Suprapubic skin (tissue), 4 donors: Measurements from ENCODE around the gene ARID4A. TPM values are rescaled to one million over a fixed set of nuclear protein-coding genes. Genes with fewer than 3 reads are reported as not detected.
"Not testable (repeated sequence)": the region's sequence is repeated elsewhere in the genome, so short reads cannot be mapped to it uniquely, and the experiment has no call there.

Experiments used
- DNase-seq, 2 donors: peaks; one replicate each; pipeline ENCODE4 v3.0.0-alpha.2; 2019; ENCODE audit warnings: low spot score in 2 of 2
- H3K27ac ChIP-seq: fragments of 200-600 bp; sonication (generic); one replicate; pipeline ENCODE4 v1.5.1; 2019
- H3K27me3 ChIP-seq: fragments of 200-600 bp; sonication (generic); one replicate; pipeline ENCODE4 v1.5.1; 2019
- H3K36me3 ChIP-seq: fragments of 200-600 bp; sonication (generic); one replicate; pipeline ENCODE4 v1.5.1; 2019
- H3K4me1 ChIP-seq: fragments of 200-600 bp; sonication (generic); one replicate; pipeline ENCODE4 v1.5.1; 2019
- H3K4me3 ChIP-seq: fragments of 200-600 bp; sonication (generic); one replicate; pipeline ENCODE4 v1.5.1; 2019; ENCODE audit warnings: mild to moderate bottlenecking
- H3K9me3 ChIP-seq: fragments of 200-600 bp; sonication (generic); one replicate; pipeline ENCODE4 v1.5.1; 2019
- EP300 ChIP-seq: sonication (generic); formaldehyde crosslinking; IDR thresholded peaks from one replicate; pipeline ENCODE4 v1.6.1; 2017; ENCODE audit warnings: antibody characterized with exemption
- POLR2A ChIP-seq, 2 donors: fragments of 450-650 bp; IDR thresholded peaks; one replicate each; pipeline ENCODE4 v1.6.1; 2017; ENCODE audit warnings: antibody characterized with exemption in 2 of 2, mild to moderate bottlenecking in 2 of 2, moderate library complexity in 2 of 2
- POLR2AphosphoS5 ChIP-seq, 3 donors: sonication (generic); formaldehyde crosslinking; IDR thresholded peaks; one replicate each; pipeline ENCODE4 v1.6.1; 2017; ENCODE audit warnings: antibody characterized with exemption in 3 of 3
- WGBS: methylation state at CpG from one replicate; pipeline ENCODE4 v1.1.5; 2018; 5-methylcytosine and 5-hydroxymethylcytosine counted together
- total RNA-seq, 4 donors: library from RNA; depleted of rRNA; stranded (reverse); fragments of >200 nt; gene quantifications; one replicate each; pipeline ENCODE4 v1.1.0, GENCODE V29; 2016
- TF ChIP-seq, protein P1 (sequence below), 2 donors: fragments of 200-600 bp in 1 of 2; fragments of 450-650 bp in 1 of 2; sonication (generic) in 1 of 2; IDR thresholded peaks; one replicate each; pipeline ENCODE4 v1.5.1; 2016 to 2019; ENCODE audit warnings: antibody characterized with exemption in 2 of 2, mild to moderate bottlenecking in 1 of 2, moderate library complexity in 1 of 2

ARID4A gene
- total RNA-seq, 4 donors from 2014 or later: 11.0 to 42.2 (median 14.4) TPM

DNA sequence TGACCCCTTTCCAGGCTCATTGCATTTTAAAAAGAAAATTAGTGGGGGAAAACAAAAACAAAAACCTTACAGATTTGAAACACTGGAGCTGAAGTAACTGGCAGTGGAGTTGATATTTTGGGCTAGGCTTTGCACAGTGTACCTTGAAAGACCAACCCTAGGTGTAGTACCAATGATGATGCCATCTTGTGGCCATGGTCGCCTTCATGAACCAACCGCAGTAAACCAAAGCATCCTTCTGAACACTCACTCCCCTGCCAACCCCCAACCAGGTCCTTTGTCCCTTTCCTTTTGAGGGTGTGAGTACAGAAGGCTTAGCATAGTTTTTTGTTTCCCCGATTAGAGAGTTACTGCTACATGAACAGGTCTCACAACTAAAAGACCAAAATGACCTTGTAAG, 103.2 kb downstream of the ARID4A start:
- Histone ChIP-seq H3K27ac (no peak overlapping the region), H3K36me3 (no peaks in the 10 kb centered on the region), H3K4me1 (peaks cover 10% of the 10 kb centered on the region), H3K27me3 (no peaks in the 10 kb centered on the region), H3K9me3 (no peaks in the 10 kb centered on the region), H3K4me3 (no peak overlapping the region)
- WGBS: 87% methylated on average over 3 of the region's 3 CpGs
- no peak for TF ChIP-seq EP300
- TF ChIP-seq POLR2A (IDR thresholded peaks at IDR 0.05): no peak
- TF ChIP-seq, protein P1, sequence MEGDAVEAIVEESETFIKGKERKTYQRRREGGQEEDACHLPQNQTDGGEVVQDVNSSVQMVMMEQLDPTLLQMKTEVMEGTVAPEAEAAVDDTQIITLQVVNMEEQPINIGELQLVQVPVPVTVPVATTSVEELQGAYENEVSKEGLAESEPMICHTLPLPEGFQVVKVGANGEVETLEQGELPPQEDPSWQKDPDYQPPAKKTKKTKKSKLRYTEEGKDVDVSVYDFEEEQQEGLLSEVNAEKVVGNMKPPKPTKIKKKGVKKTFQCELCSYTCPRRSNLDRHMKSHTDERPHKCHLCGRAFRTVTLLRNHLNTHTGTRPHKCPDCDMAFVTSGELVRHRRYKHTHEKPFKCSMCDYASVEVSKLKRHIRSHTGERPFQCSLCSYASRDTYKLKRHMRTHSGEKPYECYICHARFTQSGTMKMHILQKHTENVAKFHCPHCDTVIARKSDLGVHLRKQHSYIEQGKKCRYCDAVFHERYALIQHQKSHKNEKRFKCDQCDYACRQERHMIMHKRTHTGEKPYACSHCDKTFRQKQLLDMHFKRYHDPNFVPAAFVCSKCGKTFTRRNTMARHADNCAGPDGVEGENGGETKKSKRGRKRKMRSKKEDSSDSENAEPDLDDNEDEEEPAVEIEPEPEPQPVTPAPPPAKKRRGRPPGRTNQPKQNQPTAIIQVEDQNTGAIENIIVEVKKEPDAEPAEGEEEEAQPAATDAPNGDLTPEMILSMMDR (IDR thresholded peaks at IDR 0.05): no peak
- TF ChIP-seq POLR2AphosphoS5 (IDR thresholded peaks at IDR 0.05): no peak
- DNase-seq: no peak

DNA sequence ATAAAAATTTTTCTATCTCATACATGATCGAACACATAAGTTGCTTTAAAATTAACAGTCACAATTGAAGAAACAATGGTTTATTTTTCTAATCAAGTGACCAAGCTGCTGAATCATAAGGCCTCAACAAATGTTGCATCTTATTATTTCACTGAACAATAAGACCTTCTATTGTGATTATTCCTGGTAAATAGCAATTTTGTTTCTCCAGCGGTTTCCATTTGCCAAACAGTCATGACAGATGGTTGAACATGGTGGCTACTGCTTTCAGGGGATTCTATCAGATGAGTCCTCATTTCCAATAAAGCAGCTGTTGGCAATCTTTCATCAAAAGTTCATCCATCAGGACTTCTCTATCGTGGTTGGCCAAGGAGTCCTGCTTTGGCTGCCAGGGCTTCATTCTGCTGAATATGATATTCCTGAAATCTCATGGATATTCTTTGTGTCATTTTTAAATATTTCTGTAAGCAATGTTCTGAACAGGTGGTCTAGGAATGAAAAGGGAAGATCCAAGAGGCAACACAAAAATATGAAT, 110.4 kb downstream of the ARID4A start:
- WGBS: 88% methylated on average over 3 of the region's 3 CpGs
- Histone ChIP-seq H3K36me3 (peaks cover 49% of the 10 kb centered on the region), H3K4me1 (no peaks in the 10 kb centered on the region), H3K27ac (no peak overlapping the region), H3K9me3 (no peaks in the 10 kb centered on the region), H3K27me3 (no peaks in the 10 kb centered on the region), H3K4me3 (no peak overlapping the region)
- no peak for DNase-seq
- TF ChIP-seq, protein P1 (IDR thresholded peaks at IDR 0.05): no peak
- TF ChIP-seq EP300: no peak
- TF ChIP-seq POLR2A (IDR thresholded peaks at IDR 0.05): no peak
- no peak for TF ChIP-seq POLR2AphosphoS5 (IDR thresholded peaks at IDR 0.05)

DNA sequence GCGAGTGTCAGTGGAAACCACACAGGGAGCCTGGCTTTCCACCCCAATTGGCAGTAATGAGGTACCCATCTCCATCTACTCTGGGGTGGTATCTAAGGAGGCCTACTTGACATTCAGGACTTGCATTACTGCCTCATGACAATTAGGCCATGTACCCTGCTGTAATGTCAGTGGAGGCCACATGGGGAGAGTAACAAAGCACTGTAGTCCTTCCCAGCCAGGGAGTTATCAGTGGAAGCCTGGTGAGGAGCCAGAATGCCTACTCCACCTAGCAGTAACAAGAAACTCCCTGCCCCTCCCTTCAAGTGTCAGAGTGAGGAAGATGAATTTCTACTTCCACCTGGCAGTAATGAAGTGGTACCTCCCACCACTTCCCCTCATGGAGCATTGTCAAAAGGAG, 116.5 kb downstream of the ARID4A start:
- Histone ChIP-seq H3K4me3 (no peak overlapping the region), H3K4me1 (no peaks in the 10 kb centered on the region), H3K36me3 (peaks cover 67% of the 10 kb centered on the region), H3K27me3 (no peaks in the 10 kb centered on the region), H3K27ac (no peak overlapping the region), H3K9me3 (no peaks in the 10 kb centered on the region)
- no peak for TF ChIP-seq POLR2AphosphoS5 (IDR thresholded peaks at IDR 0.05)
- TF ChIP-seq POLR2A (IDR thresholded peaks at IDR 0.05): no peak
- TF ChIP-seq, protein P1 (IDR thresholded peaks at IDR 0.05): no peak
- TF ChIP-seq EP300: no peak
- DNase-seq: no peak
- 93% methylated on average over 1 of the region's 1 CpG for WGBS

DNA sequence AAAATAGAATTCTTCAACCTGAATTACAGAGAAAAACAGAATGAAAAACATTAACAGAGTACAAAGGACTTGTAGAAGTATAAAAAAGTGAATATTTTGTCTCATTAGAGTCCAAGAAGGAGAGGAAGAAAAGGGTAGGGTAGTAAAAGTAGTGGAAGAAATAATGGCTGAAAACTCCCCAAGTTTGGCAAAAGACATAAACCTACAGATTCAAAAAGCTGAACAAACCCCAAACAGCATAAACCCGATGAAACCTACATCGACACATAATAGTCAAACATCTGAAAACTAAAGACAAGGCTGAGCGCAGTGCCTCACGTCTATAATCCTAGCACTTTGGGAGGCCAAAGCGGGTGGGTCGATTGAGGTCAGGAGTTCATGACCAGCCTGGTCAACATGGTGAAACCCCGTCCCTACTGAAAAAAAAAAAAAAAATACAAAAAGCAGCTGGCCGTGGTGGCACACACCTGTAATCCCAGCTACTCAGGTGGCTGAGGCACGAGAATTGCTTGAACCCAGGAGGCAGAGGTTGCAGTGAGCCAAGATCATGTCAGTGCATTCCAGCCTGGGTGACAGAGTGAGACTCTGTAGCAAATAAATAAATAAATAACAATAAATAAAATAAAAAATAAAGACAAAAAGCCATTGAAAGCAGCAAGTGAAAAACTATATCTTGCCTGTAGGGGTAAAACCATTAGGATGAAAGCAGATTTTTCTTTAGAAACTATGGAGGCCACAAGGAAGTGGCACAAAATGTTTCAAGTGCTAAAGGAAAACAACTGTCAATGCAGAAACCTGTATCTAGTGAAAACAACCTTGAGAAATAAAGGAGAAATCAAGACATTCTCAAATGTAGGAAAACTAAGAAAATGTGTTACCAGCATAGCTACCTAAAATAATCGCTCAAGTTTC, 117.5 kb downstream of the ARID4A start:
- 97% methylated on average over 10 of the region's 10 CpGs for WGBS
- TF ChIP-seq POLR2AphosphoS5 (IDR thresholded peaks at IDR 0.05) (no peak), EP300 (no peak), POLR2A (IDR thresholded peaks at IDR 0.05) (no peak)
- TF ChIP-seq, protein P1 (IDR thresholded peaks at IDR 0.05): no peak
- Histone ChIP-seq H3K27me3 (no peaks in the 10 kb centered on the region), H3K9me3 (no peaks in the 10 kb centered on the region), H3K27ac (no peak overlapping the region), H3K36me3 (peaks cover 64% of the 10 kb centered on the region), H3K4me1 (no peaks in the 10 kb centered on the region), H3K4me3 (no peak overlapping the region)
- DNase-seq: no peak

DNA sequence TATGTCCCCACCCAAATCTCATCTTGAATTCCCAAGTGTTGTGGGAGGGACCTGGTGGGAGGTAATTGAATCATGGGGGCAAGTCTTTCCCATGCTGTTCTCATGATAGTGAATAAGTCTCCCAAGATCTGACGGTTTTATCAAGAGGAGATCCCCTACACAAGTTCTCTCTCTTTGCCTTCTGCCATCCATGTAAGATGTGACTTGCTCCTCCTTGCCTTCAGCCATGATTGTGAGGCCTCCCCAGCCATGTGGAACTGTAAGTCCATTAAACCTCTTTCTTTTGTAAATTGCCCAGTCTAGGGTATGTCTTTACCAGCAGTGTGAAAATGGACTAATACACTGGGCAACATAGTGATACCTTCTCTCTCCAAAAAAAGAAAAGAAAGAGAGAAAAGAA, 118.6 kb downstream of the ARID4A start:
- peaks cover 62% of the 10 kb centered on the region for H3K36me3 ChIP-seq
- H3K4me1 ChIP-seq, H3K4me3 ChIP-seq, H3K9me3 ChIP-seq, H3K27ac ChIP-seq, DNase-seq, H3K27me3 ChIP-seq: not testable (repeated sequence)
- 89% methylated on average over 1 of the region's 1 CpG for WGBS

Other genes starting within 250 kb of the ARID4A start
- 1 to 10 TPM; 2.8 to 4.7 (median 3.7) TPM for gene ARMH4, start 146.3 kb upstream of the ARID4A start, total RNA-seq
- 10 to 100 TPM; 39.3 to 66.9 (median 54.8) TPM for gene ACTR10, start 98.4 kb upstream of the ARID4A start, total RNA-seq
- 10 to 100 TPM; 78.4 to 92.2 (median 82.4) TPM for gene PSMA3, start 53.7 kb upstream of the ARID4A start, total RNA-seq
- gene TOMM20L, start 97.4 kb downstream of the ARID4A start, total RNA-seq: 1 to 10 TPM in 1 of 4 donors, not detected in 3; 2.7 TPM
- gene TIMM9, start 129.0 kb downstream of the ARID4A start, total RNA-seq: 10 to 100 TPM; 44.9 to 61.7 (median 57.6) TPM
- 10 to 100 TPM; 11.1 to 37.1 (median 16.5) TPM for gene KIAA0586, start 129.2 kb downstream of the ARID4A start, total RNA-seq